ENCODE measurements around the gene JCAD. TPM values are rescaled to one million over a fixed set of nuclear protein-coding genes. Genes with fewer than 3 reads are reported as not detected.

Gene JCAD
- total and polyA plus RNA-seq, 9 of the 15 experiments (the other 6 are each of a cell fraction or from before 2014, with no cell fraction given), result not detected

DNA sequence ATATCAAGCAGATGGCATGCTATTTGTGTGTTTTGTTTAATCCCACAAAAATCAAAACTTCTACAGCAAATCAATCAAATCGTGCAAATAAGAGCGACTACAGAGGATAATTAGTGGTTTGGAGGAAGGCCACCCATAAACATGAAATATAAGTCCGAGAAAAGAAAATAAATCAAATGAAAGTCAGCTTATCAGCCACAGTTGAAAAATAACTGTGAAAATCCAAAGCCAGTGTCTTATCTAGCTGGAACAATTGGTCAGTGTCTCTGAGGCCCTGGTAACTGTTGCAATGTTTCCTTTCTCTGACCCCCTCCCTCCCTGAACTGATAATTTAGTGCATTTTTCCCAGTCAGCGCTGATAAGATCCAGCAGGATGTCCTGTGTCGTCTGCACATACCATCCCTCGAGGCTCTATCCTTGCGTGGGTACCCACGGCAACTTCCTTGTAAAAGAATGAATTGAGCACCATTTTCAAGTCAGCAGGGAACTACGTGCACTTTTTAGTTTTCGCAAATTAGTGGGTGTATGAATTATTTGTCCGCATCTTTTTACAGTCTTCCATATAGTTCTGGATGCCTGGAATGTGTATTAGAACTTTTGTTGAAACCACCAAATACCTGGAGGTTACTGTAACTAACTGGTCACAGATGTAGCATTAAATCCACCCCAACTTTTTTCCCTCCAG lies 10.8 kb upstream of the JCAD start (continued):
- TF ChIP-seq, protein P1, sequence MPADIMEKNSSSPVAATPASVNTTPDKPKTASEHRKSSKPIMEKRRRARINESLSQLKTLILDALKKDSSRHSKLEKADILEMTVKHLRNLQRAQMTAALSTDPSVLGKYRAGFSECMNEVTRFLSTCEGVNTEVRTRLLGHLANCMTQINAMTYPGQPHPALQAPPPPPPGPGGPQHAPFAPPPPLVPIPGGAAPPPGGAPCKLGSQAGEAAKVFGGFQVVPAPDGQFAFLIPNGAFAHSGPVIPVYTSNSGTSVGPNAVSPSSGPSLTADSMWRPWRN (IDR thresholded peaks at IDR 0.05; ENCODE audit: low read depth), result peak; percentile 80
- TF ChIP-seq TCF3 (CRISPR knock-in tag; IDR thresholded peaks at IDR 0.05) (peak; percentile 84), ZBED1 (IDR thresholded peaks at IDR 0.05) (no peak), ZNF699 (CRISPR knock-in tag; IDR thresholded peaks at IDR 0.05; ENCODE audit: insufficient replicate concordance) (no peak), RREB1 (CRISPR knock-in tag; IDR thresholded peaks at IDR 0.05) (no peak), POLR2H (tag; IDR thresholded peaks at IDR 0.05; ENCODE audit: low read depth) (no peak), RBM22 (IDR thresholded peaks at IDR 0.05; ENCODE audit: low read depth, low read length, poor library complexity, severe bottlenecking) (no peak), COPS2 (conservative IDR thresholded peaks at IDR 0.05) (no peak), NR2C2 (CRISPR knock-in tag; IDR thresholded peaks at IDR 0.05) (no peak), NR2C2 (tag; IDR thresholded peaks at IDR 0.05) (peak; percentile 32; the same call in 1 of the 2 replicates), SLC30A9 (CRISPR knock-in tag; IDR thresholded peaks at IDR 0.05) (no peak), MEIS2 (IDR thresholded peaks at IDR 0.05; ENCODE audit: partially characterized antibody) (peak; percentile 98), SMARCA4 (IDR thresholded peaks at IDR 0.05) (peak; percentile 82; the same call in 1 of the 2 replicates), TOE1 (IDR thresholded peaks at IDR 0.05; ENCODE audit: borderline replicate concordance) (no peak), TOE1 (CRISPR knock-in tag; IDR thresholded peaks at IDR 0.05; ENCODE audit: borderline replicate concordance, low read depth) (no peak), YY1 (IDR thresholded peaks at IDR 0.05; ENCODE audit: borderline replicate concordance in 1 of 3, control insufficient read depth in 1 of 3, extremely low read depth in 1 of 3, insufficient read depth in 3 of 3, insufficient read length in 1 of 3, insufficient replicate concordance in 2 of 3, low read depth in 1 of 3, low read length in 2 of 3) (no peak)
- TF ChIP-seq, protein P2, sequence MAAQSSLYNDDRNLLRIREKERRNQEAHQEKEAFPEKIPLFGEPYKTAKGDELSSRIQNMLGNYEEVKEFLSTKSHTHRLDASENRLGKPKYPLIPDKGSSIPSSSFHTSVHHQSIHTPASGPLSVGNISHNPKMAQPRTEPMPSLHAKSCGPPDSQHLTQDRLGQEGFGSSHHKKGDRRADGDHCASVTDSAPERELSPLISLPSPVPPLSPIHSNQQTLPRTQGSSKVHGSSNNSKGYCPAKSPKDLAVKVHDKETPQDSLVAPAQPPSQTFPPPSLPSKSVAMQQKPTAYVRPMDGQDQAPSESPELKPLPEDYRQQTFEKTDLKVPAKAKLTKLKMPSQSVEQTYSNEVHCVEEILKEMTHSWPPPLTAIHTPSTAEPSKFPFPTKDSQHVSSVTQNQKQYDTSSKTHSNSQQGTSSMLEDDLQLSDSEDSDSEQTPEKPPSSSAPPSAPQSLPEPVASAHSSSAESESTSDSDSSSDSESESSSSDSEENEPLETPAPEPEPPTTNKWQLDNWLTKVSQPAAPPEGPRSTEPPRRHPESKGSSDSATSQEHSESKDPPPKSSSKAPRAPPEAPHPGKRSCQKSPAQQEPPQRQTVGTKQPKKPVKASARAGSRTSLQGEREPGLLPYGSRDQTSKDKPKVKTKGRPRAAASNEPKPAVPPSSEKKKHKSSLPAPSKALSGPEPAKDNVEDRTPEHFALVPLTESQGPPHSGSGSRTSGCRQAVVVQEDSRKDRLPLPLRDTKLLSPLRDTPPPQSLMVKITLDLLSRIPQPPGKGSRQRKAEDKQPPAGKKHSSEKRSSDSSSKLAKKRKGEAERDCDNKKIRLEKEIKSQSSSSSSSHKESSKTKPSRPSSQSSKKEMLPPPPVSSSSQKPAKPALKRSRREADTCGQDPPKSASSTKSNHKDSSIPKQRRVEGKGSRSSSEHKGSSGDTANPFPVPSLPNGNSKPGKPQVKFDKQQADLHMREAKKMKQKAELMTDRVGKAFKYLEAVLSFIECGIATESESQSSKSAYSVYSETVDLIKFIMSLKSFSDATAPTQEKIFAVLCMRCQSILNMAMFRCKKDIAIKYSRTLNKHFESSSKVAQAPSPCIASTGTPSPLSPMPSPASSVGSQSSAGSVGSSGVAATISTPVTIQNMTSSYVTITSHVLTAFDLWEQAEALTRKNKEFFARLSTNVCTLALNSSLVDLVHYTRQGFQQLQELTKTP (IDR thresholded peaks at IDR 0.05; ENCODE audit: low read depth in 1 of 2, partially characterized antibody in 2 of 2), result peak in 1 of 2 experiments; percentile 56

Data from K562 (cell line).